ENCODE results near the gene CACNA1G. TPM values are rescaled to one million over a fixed set of nuclear protein-coding genes. Genes with fewer than 3 reads are reported as not detected.

CACNA1G gene
- total RNA-seq (1 to 10 TPM; 1.3 to 1.7 TPM), polyA plus RNA-seq (ENCODE audit: insufficient read depth, low read depth, low replicate concordance) (1.7 TPM)
- long read RNA-seq, donor 1: 0 reads
- long read RNA-seq, donor 2: 0 reads

- H3K4me1 ChIP-seq: peaks cover 31% of the 10 kb centered on the region
- intact Hi-C loops (cut with DNase I; ENCODE audit: low total_unique reads): no loop called here
- no peaks in the 10 kb centered on the region for H3K9me3 ChIP-seq
- DNase-seq: peak; percentile 91
- 0 to 1% methylated on average over 15 to 47 of the region's 56 CpGs for WGBS, 2 donors
- TF ChIP-seq CTCF (IDR thresholded peaks at IDR 0.05) (no peak), POLR2A (IDR thresholded peaks at IDR 0.05) (no peak)
- no peaks in the 10 kb centered on the region for H3K27me3 ChIP-seq
- H3K4me3 ChIP-seq: peak within 1 kb of the TSS; percentile 43 to 48
- H3K27ac ChIP-seq: no peak within 1 kb of the TSS
- no peaks in the 10 kb centered on the region for H3K36me3 ChIP-seq (ENCODE audit: low read depth, missing control alignments)
These were observed at the start of gene CACNA1G for GRCh38 chr17:50560185-50560824. TSS of gene CACNA1G (plus strand) at chr17:50560715. CDS start at chr17:50561460, 745 bp downstream.

- Histone ChIP-seq H3K27ac (peak overlapping the region; percentile 72 to 74), H3K4me1 (peaks cover 54% of the 10 kb centered on the region), H3K9me3 (no peaks in the 10 kb centered on the region), H3K27me3 (no peaks in the 10 kb centered on the region), H3K36me3 (ENCODE audit: low read depth, missing control alignments) (no peaks in the 10 kb centered on the region), H3K4me3 (no peak overlapping the region)
- intact Hi-C loops (cut with DNase I; ENCODE audit: low total_unique reads): no loop called here
- DNase-seq: no peak
- 29 to 34% methylated on average over 3 of the region's 3 CpGs for WGBS, 2 donors
- no peak for TF ChIP-seq CTCF (IDR thresholded peaks at IDR 0.05)
- TF ChIP-seq POLR2A (IDR thresholded peaks at IDR 0.05): no peak
These were observed 49.5 kb upstream of the CACNA1G start for GRCh38 chr17:50511058-50511457.

DNA sequence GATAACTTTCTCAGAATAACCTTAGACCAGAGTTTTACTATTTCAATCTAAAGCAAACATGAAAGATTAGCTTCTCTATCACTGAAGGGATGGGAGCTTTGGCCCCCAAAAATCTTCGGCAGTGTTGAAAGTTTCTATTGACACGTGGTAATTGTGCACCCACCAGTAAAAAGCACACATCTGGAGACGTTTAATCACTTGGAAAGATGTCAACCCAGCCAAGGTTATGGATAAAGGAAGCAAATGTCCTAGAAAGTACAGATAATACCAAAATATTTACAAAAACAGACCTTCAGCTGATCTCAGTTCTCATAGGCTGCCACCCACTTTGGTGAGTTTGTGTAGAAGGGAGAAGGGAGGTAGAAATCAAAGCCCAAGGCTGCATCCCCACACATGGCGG is 47.0 kb upstream of the CACNA1G start:
- Histone ChIP-seq H3K4me1 (peaks cover 56% of the 10 kb centered on the region), H3K27ac (peak overlapping the region in 1 of 2 donors; percentile 70)
- WGBS, 2 donors: 30 to 38% methylated on average over 4 of the region's 4 CpGs

GRCh38 chr17:50514388-50514787 is 46.1 kb upstream of the CACNA1G start:
- Histone ChIP-seq H3K4me3 (no peak overlapping the region), H3K36me3 (ENCODE audit: low read depth, missing control alignments) (no peaks in the 10 kb centered on the region), H3K27ac (peak overlapping the region; percentile 1 to 70), H3K9me3 (no peaks in the 10 kb centered on the region), H3K27me3 (no peaks in the 10 kb centered on the region), H3K4me1 (peaks cover 57% of the 10 kb centered on the region)
- intact Hi-C loops (cut with DNase I; ENCODE audit: low total_unique reads): no loop called here
- no peak for TF ChIP-seq POLR2A (IDR thresholded peaks at IDR 0.05)
- TF ChIP-seq CTCF (IDR thresholded peaks at IDR 0.05): no peak
- 61 to 76% methylated on average over 3 of the region's 3 CpGs for WGBS, 2 donors
- no peak for DNase-seq

More for the DNA sequence above, 47.0 kb upstream of the CACNA1G start:
- TF ChIP-seq POLR2A (IDR thresholded peaks at IDR 0.05) (no peak), CTCF (IDR thresholded peaks at IDR 0.05) (no peak)
- DNase-seq: no peak
- H3K9me3 ChIP-seq: no peaks in the 10 kb centered on the region
- no peak overlapping the region for H3K4me3 ChIP-seq
- intact Hi-C loops (cut with DNase I; ENCODE audit: low total_unique reads): no loop called here
- H3K36me3 ChIP-seq (ENCODE audit: low read depth, missing control alignments): no peaks in the 10 kb centered on the region
- no peaks in the 10 kb centered on the region for H3K27me3 ChIP-seq

Data from testis (tissue), 5 donors.